Neural progenitor cell (in vitro differentiated cells): ENCODE measurements around the gene ELF1.

Experiments used
- CTCF ChIP-seq: fragments of 200-600 bp; sonication (generic); IDR thresholded peaks from 2 replicates; pipeline ENCODE4 v1.5.1; 2017; ENCODE audit warnings: antibody characterized with exemption, mild to moderate bottlenecking
- EZH2phosphoT487 ChIP-seq: fragments of 200-600 bp; sonication (generic); IDR thresholded peaks from 2 replicates; pipeline ENCODE4 v1.6.1; 2017; ENCODE audit warnings: antibody characterized with exemption

GRCh38 chr13:40920826-40921225, 98.3 kb downstream of the ELF1 start:
- TF ChIP-seq CTCF: no peak
- TF ChIP-seq EZH2phosphoT487: no peak
